OCI-LY3 (cell line): ENCODE data around the gene WLS.

Source experiments
- CTCF ChIP-seq: fragments of 200-600, 300-600 bp; sonication (generic); IDR thresholded peaks from 2 replicates; pipeline ENCODE4 v1.5.1; 2014; ENCODE audit warnings: antibody characterized with exemption, low read length, low read depth
- EZH2phosphoT487 ChIP-seq: fragments of 200-600 bp; shearing (Covaris generic); IDR thresholded peaks from 2 replicates; pipeline ENCODE4 v1.6.1; 2018; ENCODE audit warnings: antibody characterized with exemption, mixed run types, low read depth

- no peak for TF ChIP-seq CTCF
- no peak for TF ChIP-seq EZH2phosphoT487
Observed at GRCh38 chr1:68230484-68230802, 1.9 kb downstream of the WLS start.
